CD4-positive, alpha-beta T cell (primary cell): Measurements from ENCODE around the gene ZFPM1. TPM values are rescaled to one million over a fixed set of nuclear protein-coding genes. Genes with fewer than 3 reads are reported as not detected.
"Not testable (repeated sequence)": the region's sequence is repeated elsewhere in the genome, so short reads cannot be mapped to it uniquely, and the experiment has no call there.

Source experiments
- ATAC-seq: fragments of 200-7000 bp; cut with Tn5 transposase; one replicate; pipeline ENCODE4 v1.10.0; 2022; ENCODE audit warnings: mild to moderate bottlenecking; ENCODE audit not compliant: poor library complexity
- CTCF ChIA-PET: fragments of 350-600 bp; sonication (Branson Sonifier 250); formaldehyde crosslinking; loops from one replicate; lab custom pipeline; 2021; ENCODE audit warnings: antibody characterized with exemption, inconsistent platforms; lab: Charles Lee
- POLR2A ChIA-PET: fragments of 350-600 bp; sonication (Branson Sonifier 250); formaldehyde crosslinking; loops from one replicate; lab custom pipeline; 2021; ENCODE audit warnings: antibody characterized with exemption, inconsistent platforms; lab: Charles Lee
- DNase-seq, 14 experiments: peaks; one replicate each; pipeline ENCODE4 v3.0.0-alpha.2; 2013 to 2020; ENCODE audit warnings: mixed read lengths in 2 of 14
- H3K27ac ChIP-seq, 2 donors: one replicate each; pipeline versions ENCODE4 v1.5.1 to v1.7.0; 2013; ENCODE audit warnings: low read length in 2 of 2, low read depth in 1 of 2, mild to moderate bottlenecking in 1 of 2
- H3K27me3 ChIP-seq, 2 experiments: 1 replicate in 1 of 2; 2 replicates in 1 of 2; pipeline versions ENCODE4 v1.6.1 to v1.7.0; 2013; ENCODE audit warnings: low read length in 2 of 2, control low read depth in 1 of 2, mild to moderate bottlenecking in 1 of 2, moderate library complexity in 1 of 2; ENCODE audit not compliant: insufficient read depth in 2 of 2, control insufficient read depth in 1 of 2
- H3K36me3 ChIP-seq: one replicate; pipeline ENCODE4 v1.6.1; 2013; ENCODE audit warnings: low read length, control low read depth; ENCODE audit not compliant: insufficient read depth
- H3K4me1 ChIP-seq: one replicate; pipeline ENCODE4 v1.6.1; 2013; ENCODE audit warnings: low read length, control low read depth; ENCODE audit not compliant: insufficient read depth
- H3K4me3 ChIP-seq: one replicate; pipeline ENCODE4 v1.5.1; 2013; ENCODE audit warnings: mild to moderate bottlenecking, low read length, moderate library complexity
- H3K9me3 ChIP-seq, 2 experiments: 1 replicate in 1 of 2; 2 replicates in 1 of 2; pipeline versions ENCODE4 v1.6.1 to v1.7.0; 2013; ENCODE audit warnings: low read length in 2 of 2, mild to moderate bottlenecking in 2 of 2, control low read depth in 1 of 2, moderate library complexity in 1 of 2; ENCODE audit not compliant: control insufficient read depth in 1 of 2, insufficient read depth in 1 of 2
- H3K27ac Mint-ChIP-seq: one replicate; pipeline ENCODE4 v1.8.0; 2020; ENCODE audit warnings: mixed read lengths
- H3K27me3 Mint-ChIP-seq: one replicate; pipeline ENCODE4 v1.8.0; 2021; ENCODE audit warnings: mixed read lengths
- H3K36me3 Mint-ChIP-seq: one replicate; pipeline ENCODE4 v1.8.0; 2021; ENCODE audit warnings: low read depth, mixed read lengths
- H3K4me1 Mint-ChIP-seq: one replicate; pipeline ENCODE4 v1.8.0; 2021; ENCODE audit warnings: low read depth, mixed read lengths
- H3K4me3 Mint-ChIP-seq: one replicate; pipeline ENCODE4 v1.8.0; 2020; ENCODE audit warnings: mild to moderate bottlenecking, mixed read lengths
- H3K9me3 Mint-ChIP-seq: one replicate; pipeline ENCODE4 v1.8.0; 2020; ENCODE audit warnings: mixed read lengths
- CTCF ChIP-seq: fragments of 200-600 bp; IDR thresholded peaks from one replicate; pipeline ENCODE4 v1.8.0; 2022; ENCODE audit warnings: antibody characterized with exemption, mild to moderate bottlenecking
- intact Hi-C, 2 experiments: fragments of 100-400 bp; cut with DNase I in 1 of 2; cut with micrococcal nuclease in 1 of 2; formaldehyde crosslinking; loops; one replicate each; pipeline versions ENCODE4 v1.15.1 to v1.9.0; 2023 to 2025; cut with DNase I, micrococcal nuclease
- total RNA-seq, 174 experiments: library from RNA in 2 of 174; stranded (reverse) in 2 of 174; gene quantifications; one replicate each; pipeline ENCODE4 v1.2.3 and lab custom pipeline; 2021 to 2026

The ZFPM1 gene
- total RNA-seq, 2 experiments from 2014 or later = 22.8 to 24.2 TPM

GRCh38 chr16:88470696-88471095 is 17.6 kb downstream of the ZFPM1 start:
- H3K27me3 Mint-ChIP-seq, H3K36me3 Mint-ChIP-seq, H3K36me3 ChIP-seq, CTCF ChIA-PET, intact Hi-C loops, H3K9me3 ChIP-seq, H3K9me3 Mint-ChIP-seq, H3K4me3 ChIP-seq, H3K27me3 ChIP-seq: not testable (repeated sequence)
- DNase-seq (peak in 6 of 14 experiments; percentile 42 to 86 (median 64)), ATAC-seq (peak; percentile 44)
- Mint-ChIP-seq H3K4me3 (peak overlapping the region; percentile 42), H3K4me1 (peaks cover 55% of the 10 kb centered on the region), H3K27ac (peak overlapping the region; percentile 92)
- Histone ChIP-seq H3K27ac (peak overlapping the region; percentile 24 to 40), H3K4me1 (peaks cover 69% of the 10 kb centered on the region)
- POLR2A ChIA-PET = interaction anchor here (0.9 to 1.7 kb wide), 3 partner anchors 15 to 387 kb away, joined by 3 to 7 read pairs (median 3); partner anchors contain the start of gene ZFPM1

GRCh38 chr16:88471115-88471514 is 18.0 kb downstream of the ZFPM1 start:
- H3K27ac Mint-ChIP-seq = peak overlapping the region; percentile 92
- TF ChIP-seq CTCF = no peak
- peaks cover 50% of the 10 kb centered on the region for H3K4me1 Mint-ChIP-seq
- H3K9me3 ChIP-seq = no peaks in the 10 kb centered on the region
- POLR2A ChIA-PET = interaction anchor here (0.9 to 1.7 kb wide), 3 partner anchors 16 to 386 kb away, joined by 3 to 7 read pairs (median 3); partner anchors contain the start of gene ZFPM1
- no peak overlapping the region for H3K4me3 ChIP-seq
- CTCF ChIA-PET = no interaction called here
- no peaks in the 10 kb centered on the region for H3K27me3 Mint-ChIP-seq
- peak overlapping the region; percentile 24 to 40 for H3K27ac ChIP-seq
- intact Hi-C loops = no loop called here
- ATAC-seq (no peak), DNase-seq (no peak)
- H3K4me1 ChIP-seq = peaks cover 67% of the 10 kb centered on the region
- H3K9me3 Mint-ChIP-seq = no peaks in the 10 kb centered on the region
- peaks cover 2% of the 10 kb centered on the region for H3K36me3 ChIP-seq
- peak overlapping the region; percentile 42 for H3K4me3 Mint-ChIP-seq
- peaks cover 4% of the 10 kb centered on the region for H3K36me3 Mint-ChIP-seq
- no peaks in the 10 kb centered on the region for H3K27me3 ChIP-seq

- CTCF ChIA-PET = interaction anchor here (1.1 kb wide), 1 partner anchor 55 kb away, joined by 4 read pairs; no protein-coding TSS in a partner anchor
- no peak overlapping the region for H3K4me3 Mint-ChIP-seq
- H3K4me1 Mint-ChIP-seq = peaks cover 49% of the 10 kb centered on the region
- POLR2A ChIA-PET = interaction anchor here (0.9 to 1.7 kb wide), 3 partner anchors 16 to 386 kb away, joined by 3 to 7 read pairs (median 3); partner anchors contain the start of gene ZFPM1
- peak overlapping the region; percentile 92 for H3K27ac Mint-ChIP-seq
- H3K4me1 ChIP-seq = peaks cover 66% of the 10 kb centered on the region
- no peak for DNase-seq
- H3K27me3 ChIP-seq = no peaks in the 10 kb centered on the region
- no peaks in the 10 kb centered on the region for H3K9me3 ChIP-seq
- no peak for TF ChIP-seq CTCF
- H3K9me3 Mint-ChIP-seq = no peaks in the 10 kb centered on the region
- peaks cover 4% of the 10 kb centered on the region for H3K36me3 Mint-ChIP-seq
- intact Hi-C loops = no loop called here
- H3K4me3 ChIP-seq = no peak overlapping the region
- H3K27ac ChIP-seq = peak overlapping the region; percentile 24 to 30
- no peaks in the 10 kb centered on the region for H3K27me3 Mint-ChIP-seq
- ATAC-seq = no peak
- peaks cover 2% of the 10 kb centered on the region for H3K36me3 ChIP-seq
Observed at GRCh38 chr16:88471575-88471974, 18.5 kb downstream of the ZFPM1 start.
